Urothelium cell line (cell line): Measurements from ENCODE around the gene C1orf226.
"Not testable (repeated sequence)": the region's sequence is repeated elsewhere in the genome, so short reads cannot be mapped to it uniquely, and the experiment has no call there.

Experiments
- DNase-seq: peaks from one replicate; pipeline ENCODE4 v3.0.0; 2011; ENCODE audit warnings: low spot score, mixed read lengths
- FAIRE-seq: peaks from 2 replicates; lab custom pipeline; 2011; peaks lifted over from hg19 to GRCh38; lab: Jason Lieb, UNC

The C1orf226 gene

GRCh38 chr1:162400790-162401355 is 19.3 kb downstream of the C1orf226 start:
- DNase-seq: no peak
- no peak for FAIRE-seq

DNA sequence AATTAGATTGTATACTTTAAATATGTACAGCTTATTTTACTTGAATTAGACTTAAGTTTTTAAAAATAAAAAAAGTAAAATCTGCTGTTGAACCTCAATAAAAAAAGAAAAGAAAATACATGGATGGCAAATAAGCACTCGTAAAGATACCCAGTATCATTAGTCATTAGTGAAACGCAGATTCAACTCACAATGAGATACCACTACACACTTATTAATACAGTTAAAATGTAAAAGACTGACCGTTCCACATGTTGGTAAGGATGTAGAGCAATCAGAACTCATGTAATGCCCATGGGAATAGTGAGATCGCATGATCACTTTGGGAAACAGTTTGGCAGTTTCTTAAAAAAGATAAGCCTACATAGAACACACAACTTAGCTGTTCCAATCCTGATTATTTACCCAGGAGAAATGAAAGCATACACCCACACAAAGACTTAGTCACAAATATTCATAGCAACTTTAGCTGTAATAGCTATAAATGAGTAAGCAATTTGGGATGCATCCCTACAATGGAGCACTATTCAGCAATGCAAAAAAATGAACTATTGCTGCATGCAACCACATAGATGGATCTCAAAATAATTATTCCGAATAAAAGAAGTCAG is 23.1 kb downstream of the C1orf226 start:
- DNase-seq (no peak), FAIRE-seq (no peak)

GRCh38 chr1:162405800-162406199 is 24.3 kb downstream of the C1orf226 start:
- no peak for FAIRE-seq

GRCh38 chr1:162406811-162407210 is 25.3 kb downstream of the C1orf226 start:
- DNase-seq (no peak), FAIRE-seq (no peak)

More at GRCh38 chr1:162405800-162406199, 24.3 kb downstream of the C1orf226 start:
- DNase-seq: no peak

GRCh38 chr1:162407539-162407938 is 26.0 kb downstream of the C1orf226 start:
- FAIRE-seq (no peak), DNase-seq (no peak)

GRCh38 chr1:162412002-162412401 is 30.5 kb downstream of the C1orf226 start, which contains the start of gene SH2D1B:
TSS of gene SH2D1B (minus strand) at chr1:162412136. CDS start at chr1:162412016, 120 bp downstream.
- no peak for FAIRE-seq
- no peak for DNase-seq

DNA sequence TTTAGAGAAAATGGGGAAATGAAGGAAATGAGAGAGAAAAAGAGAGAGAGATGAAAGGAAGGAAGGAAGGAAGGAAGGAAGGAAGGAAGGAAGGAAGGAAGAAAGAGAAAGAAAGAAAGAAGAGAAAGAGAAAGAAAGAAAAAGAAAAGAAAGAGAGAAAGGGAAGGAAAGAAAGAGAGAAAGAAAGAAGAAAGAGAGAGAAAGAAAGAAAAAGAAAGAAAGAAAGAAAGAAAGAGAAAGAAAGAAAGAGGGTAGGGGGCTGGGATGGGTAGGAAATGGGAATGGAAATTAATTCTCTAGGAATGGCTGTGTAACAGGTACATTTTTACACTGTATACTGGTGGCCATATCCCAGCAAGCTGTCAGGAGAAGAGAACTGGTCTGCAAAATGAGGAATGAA is 34.7 kb downstream of the C1orf226 start:
- DNase-seq (no peak), FAIRE-seq (no peak)

DNA sequence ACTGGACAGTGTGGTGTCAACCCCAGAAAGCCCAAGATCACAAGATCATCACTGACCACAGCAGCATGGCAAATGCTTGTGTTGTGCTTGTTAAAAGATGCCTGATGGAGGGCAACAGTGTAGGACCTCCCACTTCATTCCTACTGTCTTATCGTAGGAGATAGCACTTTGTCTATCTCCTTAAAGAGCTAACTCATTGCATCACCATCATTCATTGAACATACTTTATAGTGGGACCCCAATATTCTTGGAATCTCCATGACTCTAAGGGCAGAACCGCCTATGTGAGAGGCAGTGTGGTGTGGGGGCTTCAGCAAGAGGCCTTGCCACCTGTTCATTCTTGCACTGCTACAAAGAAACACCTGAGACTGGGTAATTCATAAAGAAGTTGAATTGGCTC is 35.4 kb downstream of the C1orf226 start:
- no peak for FAIRE-seq

GRCh38 chr1:162417650-162418049 is 36.1 kb downstream of the C1orf226 start:
- DNase-seq: no peak
- FAIRE-seq: no peak

More for the DNA sequence above, 35.4 kb downstream of the C1orf226 start:
- DNase-seq: no peak

GRCh38 chr1:162418584-162418983 is 37.1 kb downstream of the C1orf226 start:
- not testable (repeated sequence) for FAIRE-seq, DNase-seq

DNA sequence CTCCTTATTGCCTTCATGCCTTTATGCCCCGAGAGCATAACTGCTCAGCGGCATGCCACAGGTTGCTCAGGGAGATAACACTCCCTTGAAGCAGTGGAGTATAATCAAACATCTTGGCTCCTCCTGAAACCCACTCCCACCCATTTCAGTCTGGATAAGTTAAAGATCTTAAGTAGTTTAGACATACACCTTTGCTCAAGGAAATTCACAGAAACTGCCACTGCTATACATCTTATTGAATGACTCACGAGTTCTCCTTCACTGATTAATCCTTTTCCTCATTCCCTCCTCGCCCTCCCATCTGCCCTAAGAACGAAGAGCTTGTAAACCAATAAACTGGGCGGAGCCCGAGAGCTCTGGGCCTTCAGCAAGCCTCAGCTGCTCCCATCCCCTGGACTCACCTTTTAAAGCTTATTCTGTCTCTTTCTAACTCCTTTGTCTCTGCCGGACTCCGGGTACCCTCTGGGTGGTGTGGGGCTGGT is 38.0 kb downstream of the C1orf226 start:
- DNase-seq, FAIRE-seq: not testable (repeated sequence)

GRCh38 chr1:162420120-162420519 is 38.6 kb downstream of the C1orf226 start:
- FAIRE-seq (no peak), DNase-seq (no peak)

DNA sequence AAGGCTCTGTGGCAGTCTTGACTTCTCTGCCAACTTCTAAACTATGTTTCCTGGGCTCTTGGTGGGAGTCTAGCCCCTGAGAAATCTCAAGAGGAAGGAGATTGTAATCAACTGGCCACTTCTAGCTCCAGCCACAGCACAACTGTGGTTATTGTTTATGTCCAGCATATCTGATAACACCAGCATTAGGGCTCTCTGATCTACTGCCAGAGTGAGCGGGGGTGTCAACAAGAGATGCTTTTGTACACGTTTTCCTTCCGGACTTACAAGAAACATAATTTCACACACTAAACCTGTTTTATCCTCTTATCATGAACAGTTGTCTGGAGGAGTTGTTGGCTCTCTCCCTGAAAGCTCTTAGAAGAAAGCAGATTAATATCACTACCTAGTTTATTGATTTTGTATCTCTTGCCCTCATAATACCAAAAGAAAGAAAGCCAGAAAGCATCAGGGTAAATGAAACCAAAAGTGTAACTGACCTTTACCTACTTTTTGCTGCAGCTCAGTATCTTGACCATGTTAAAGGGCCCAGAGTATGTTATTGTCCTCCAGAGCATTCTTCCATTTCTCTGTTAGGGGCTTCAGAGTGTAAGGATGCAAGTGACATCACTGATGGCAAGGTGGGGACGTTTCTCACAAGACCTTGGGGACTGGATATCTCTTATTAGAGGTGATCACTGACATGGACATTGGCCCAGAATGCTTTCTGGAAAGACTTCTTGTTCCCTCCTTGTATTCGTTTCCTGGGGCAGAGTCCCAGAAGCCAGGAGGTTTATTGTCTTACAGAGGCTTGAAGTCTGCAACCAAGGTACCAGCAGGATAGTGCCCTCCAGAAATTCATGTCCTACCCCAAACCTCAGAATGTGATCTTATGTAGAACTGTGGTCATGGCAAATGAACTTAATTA is 40.0 kb downstream of the C1orf226 start:
- FAIRE-seq: no peak
- no peak for DNase-seq

GRCh38 chr1:162422662-162423375 is 41.3 kb downstream of the C1orf226 start:
- FAIRE-seq (no peak), DNase-seq (no peak)

DNA sequence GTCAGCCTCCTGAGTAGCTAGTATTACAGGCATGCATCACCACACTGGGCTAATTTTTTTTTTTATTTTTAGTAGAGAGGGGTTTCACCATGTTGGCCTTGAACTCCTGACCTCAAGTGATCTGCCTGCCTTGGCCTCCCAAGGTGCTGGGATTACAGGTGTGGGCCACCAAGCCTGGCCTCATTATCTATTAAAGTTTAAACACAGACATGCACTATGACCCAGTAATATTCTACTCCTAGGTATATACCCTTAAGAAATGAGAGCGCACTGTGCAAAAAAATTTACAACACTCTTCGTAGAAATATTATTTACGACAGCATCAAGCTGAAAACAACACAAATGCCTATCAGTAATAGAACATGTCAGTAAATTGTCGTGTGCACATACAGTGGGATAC is 49.1 kb downstream of the C1orf226 start:
- DNase-seq (no peak), FAIRE-seq (no peak)

- not testable (repeated sequence) for FAIRE-seq, DNase-seq
Measured at GRCh38 chr1:162432977-162433713, 51.6 kb downstream of the C1orf226 start.
